ENCODE results near the gene NCOA3. TPM values are rescaled to one million over a fixed set of nuclear protein-coding genes. Genes with fewer than 3 reads are reported as not detected.

The NCOA3 gene
- total RNA-seq, 2 experiments from 2014 or later, result 59.9 to 65.4 TPM

DNA sequence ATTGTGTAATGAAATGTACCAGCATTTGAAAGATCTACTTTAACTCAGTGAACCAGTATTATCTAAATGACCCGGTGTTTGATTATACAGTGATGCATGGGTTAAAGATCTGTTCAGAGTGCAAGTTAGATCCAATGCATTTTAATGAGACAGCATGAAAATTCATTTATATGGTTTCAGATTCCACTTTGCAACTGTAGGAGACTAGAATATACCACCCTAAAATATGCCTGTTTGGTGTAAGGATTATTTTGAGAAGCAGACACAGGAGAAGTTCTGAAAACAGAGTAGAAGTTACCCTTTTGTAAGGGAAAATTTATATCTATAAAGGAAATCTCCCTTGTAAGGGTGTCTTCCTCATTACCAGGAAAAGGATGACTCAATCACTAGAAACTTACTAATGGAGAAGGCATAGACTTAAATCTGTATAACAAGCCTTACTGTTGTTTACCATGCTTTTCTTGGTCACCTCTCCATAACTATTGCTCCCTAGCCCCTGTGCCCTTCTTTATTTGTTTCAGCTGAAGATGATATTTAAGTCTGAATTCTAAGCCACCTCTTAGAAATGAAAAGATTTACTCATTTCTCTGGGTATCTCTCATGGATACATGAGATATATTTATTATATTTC is 105.4 kb downstream of the NCOA3 start:
- Histone ChIP-seq H3K9me3 (ENCODE audit: control insufficient read depth in 1 of 2, insufficient read depth in 1 of 2, low read length in 2 of 2) (no peaks in the 10 kb centered on the region), H3K27ac (ENCODE audit: low read depth in 1 of 2, low read length in 2 of 2) (no peak overlapping the region), H3K4me3 (ENCODE audit: low read length) (no peak overlapping the region), H3K4me1 (ENCODE audit: insufficient read depth, low read length) (peaks cover 41% of the 10 kb centered on the region), H3K27me3 (ENCODE audit: control insufficient read depth in 1 of 2, insufficient read depth in 2 of 2, low read length in 2 of 2) (no peaks in the 10 kb centered on the region), H3K36me3 (ENCODE audit: insufficient read depth, low read length) (peaks cover 4% of the 10 kb centered on the region)
- H3K4me1 Mint-ChIP-seq (ENCODE audit: low read depth), result peaks cover 80% of the 10 kb centered on the region
- peak overlapping the region; percentile 45 for H3K27ac Mint-ChIP-seq
- DNase-seq (peak in 2 of 14 experiments; percentile 11 to 33), ATAC-seq (ENCODE audit: poor library complexity) (no peak)
- ChIA-PET CTCF (no interaction called here), POLR2A (no interaction called here)
- no peaks in the 10 kb centered on the region for H3K9me3 Mint-ChIP-seq
- H3K4me3 Mint-ChIP-seq, result no peak overlapping the region
- intact Hi-C loops (cut with DNase I, micrococcal nuclease), result loop anchor here in 1 of 2 experiments (5.0 kb wide), 1 partner anchor 105 kb away; the partner anchor contains the start of gene NCOA3
- H3K36me3 Mint-ChIP-seq (ENCODE audit: low read depth), result peaks cover 11% of the 10 kb centered on the region
- TF ChIP-seq, protein P1, sequence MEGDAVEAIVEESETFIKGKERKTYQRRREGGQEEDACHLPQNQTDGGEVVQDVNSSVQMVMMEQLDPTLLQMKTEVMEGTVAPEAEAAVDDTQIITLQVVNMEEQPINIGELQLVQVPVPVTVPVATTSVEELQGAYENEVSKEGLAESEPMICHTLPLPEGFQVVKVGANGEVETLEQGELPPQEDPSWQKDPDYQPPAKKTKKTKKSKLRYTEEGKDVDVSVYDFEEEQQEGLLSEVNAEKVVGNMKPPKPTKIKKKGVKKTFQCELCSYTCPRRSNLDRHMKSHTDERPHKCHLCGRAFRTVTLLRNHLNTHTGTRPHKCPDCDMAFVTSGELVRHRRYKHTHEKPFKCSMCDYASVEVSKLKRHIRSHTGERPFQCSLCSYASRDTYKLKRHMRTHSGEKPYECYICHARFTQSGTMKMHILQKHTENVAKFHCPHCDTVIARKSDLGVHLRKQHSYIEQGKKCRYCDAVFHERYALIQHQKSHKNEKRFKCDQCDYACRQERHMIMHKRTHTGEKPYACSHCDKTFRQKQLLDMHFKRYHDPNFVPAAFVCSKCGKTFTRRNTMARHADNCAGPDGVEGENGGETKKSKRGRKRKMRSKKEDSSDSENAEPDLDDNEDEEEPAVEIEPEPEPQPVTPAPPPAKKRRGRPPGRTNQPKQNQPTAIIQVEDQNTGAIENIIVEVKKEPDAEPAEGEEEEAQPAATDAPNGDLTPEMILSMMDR (IDR thresholded peaks at IDR 0.05), result no peak
- no peaks in the 10 kb centered on the region for H3K27me3 Mint-ChIP-seq

DNA sequence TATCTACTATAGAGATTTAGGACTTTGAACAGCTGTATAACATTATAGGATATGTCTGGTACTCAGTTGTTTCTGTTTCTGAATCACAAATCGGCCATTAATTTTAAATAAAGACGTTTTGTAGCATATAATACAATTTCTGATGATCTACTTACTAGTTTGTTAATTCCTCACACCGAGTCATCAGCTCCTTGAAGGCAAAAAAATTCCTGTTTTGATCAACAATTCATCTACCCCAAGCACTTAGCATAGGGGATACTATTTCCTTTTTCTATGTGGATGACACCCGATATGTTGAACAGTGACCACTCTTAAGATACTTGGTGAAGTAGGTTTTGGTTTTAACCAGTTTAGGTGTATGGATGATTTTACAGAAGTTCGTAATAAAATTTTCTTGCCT is 107.3 kb downstream of the NCOA3 start:
- Histone ChIP-seq H3K27ac (ENCODE audit: low read depth in 1 of 2, low read length in 2 of 2) (no peak overlapping the region), H3K4me3 (ENCODE audit: low read length) (no peak overlapping the region), H3K36me3 (ENCODE audit: insufficient read depth, low read length) (no peaks in the 10 kb centered on the region), H3K9me3 (ENCODE audit: control insufficient read depth in 1 of 2, insufficient read depth in 1 of 2, low read length in 2 of 2) (no peaks in the 10 kb centered on the region), H3K27me3 (ENCODE audit: control insufficient read depth in 1 of 2, insufficient read depth in 2 of 2, low read length in 2 of 2) (no peaks in the 10 kb centered on the region), H3K4me1 (ENCODE audit: insufficient read depth, low read length) (peaks cover 35% of the 10 kb centered on the region)
- H3K27me3 Mint-ChIP-seq, result no peaks in the 10 kb centered on the region
- H3K4me1 Mint-ChIP-seq (ENCODE audit: low read depth), result peaks cover 72% of the 10 kb centered on the region
- DNase-seq (no peak), ATAC-seq (ENCODE audit: poor library complexity) (no peak)
- TF ChIP-seq, protein P1 (IDR thresholded peaks at IDR 0.05), result no peak
- H3K9me3 Mint-ChIP-seq, result no peaks in the 10 kb centered on the region
- H3K4me3 Mint-ChIP-seq, result no peak overlapping the region
- CTCF ChIA-PET, result interaction anchor here (1.1 to 4.2 kb wide), 4 partner anchors 9 to 336 kb away, joined by 3 to 22 read pairs (median 5); partner anchors contain the start of gene NCOA3
- intact Hi-C loops (cut with DNase I, micrococcal nuclease), result loop anchor here in 1 of 2 experiments (5.0 kb wide), 1 partner anchor 107 kb away; the partner anchor contains the start of gene NCOA3
- POLR2A ChIA-PET, result interaction anchor here (1.8 kb wide), 2 partner anchors 8 to 11 kb away, joined by 4 to 8 read pairs; no protein-coding TSS in a partner anchor
- H3K36me3 Mint-ChIP-seq (ENCODE audit: low read depth), result peaks cover 13% of the 10 kb centered on the region
- peak overlapping the region; percentile 70 for H3K27ac Mint-ChIP-seq

DNA sequence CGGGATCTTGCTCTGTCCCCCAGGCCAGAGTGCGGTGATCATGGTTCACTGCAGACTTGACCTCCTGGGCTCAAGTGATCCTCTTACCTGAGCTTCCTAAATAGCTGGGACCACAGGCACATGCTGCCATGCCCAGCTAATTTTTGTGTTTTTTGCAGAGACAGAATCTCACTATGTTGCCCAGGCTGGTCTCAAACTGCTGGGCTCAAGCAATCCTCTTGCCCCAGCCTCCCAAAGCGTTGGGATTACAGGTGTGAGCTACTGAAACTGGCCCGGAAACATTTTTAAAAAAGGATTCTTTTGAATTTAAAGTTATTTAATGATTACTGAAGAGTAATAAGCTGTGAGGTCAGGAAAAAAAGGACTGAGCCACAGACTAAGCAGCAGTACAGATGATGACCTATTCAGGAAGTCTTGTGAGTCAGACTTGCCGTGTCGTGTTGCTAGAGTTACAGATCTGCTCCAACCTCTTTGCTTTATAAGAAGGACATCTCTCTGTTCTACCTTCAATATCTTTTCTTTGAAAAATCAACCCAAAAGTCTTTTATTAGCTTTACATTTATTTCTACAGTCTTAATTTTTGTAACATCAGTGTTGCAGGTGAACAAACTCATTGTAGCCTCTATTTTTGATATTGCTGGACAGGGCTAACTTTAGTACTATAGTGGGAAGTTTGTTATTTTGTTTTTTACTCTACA is 108.7 kb downstream of the NCOA3 start:
- Histone ChIP-seq H3K27ac (ENCODE audit: low read depth in 1 of 2, low read length in 2 of 2) (peak overlapping the region; percentile 46 to 65), H3K4me3 (ENCODE audit: low read length) (no peak overlapping the region), H3K4me1 (ENCODE audit: insufficient read depth, low read length) (peaks cover 27% of the 10 kb centered on the region), H3K9me3 (ENCODE audit: control insufficient read depth in 1 of 2, insufficient read depth in 1 of 2, low read length in 2 of 2) (no peaks in the 10 kb centered on the region), H3K27me3 (ENCODE audit: control insufficient read depth in 1 of 2, insufficient read depth in 2 of 2, low read length in 2 of 2) (no peaks in the 10 kb centered on the region), H3K36me3 (ENCODE audit: insufficient read depth, low read length) (peaks cover 2% of the 10 kb centered on the region)
- DNase-seq (peak in 13 of 14 experiments; percentile 31 to 75 (median 46)), ATAC-seq (ENCODE audit: poor library complexity) (peak; percentile 89)
- intact Hi-C loops (cut with DNase I, micrococcal nuclease), result no loop called here
- Mint-ChIP-seq H3K9me3 (no peaks in the 10 kb centered on the region), H3K27me3 (no peaks in the 10 kb centered on the region), H3K4me1 (ENCODE audit: low read depth) (peaks cover 72% of the 10 kb centered on the region), H3K27ac (peak overlapping the region; percentile 81), H3K4me3 (peak overlapping the region; percentile 22), H3K36me3 (ENCODE audit: low read depth) (peaks cover 16% of the 10 kb centered on the region)
- ChIA-PET CTCF (interaction anchor here (1.1 to 4.2 kb wide), 8 partner anchors 10 to 226 kb away, joined by 3 to 22 read pairs (median 4); partner anchors contain the start of gene NCOA3), POLR2A (interaction anchor here (1.0 to 1.8 kb wide), 3 partner anchors 9 to 117 kb away, joined by 3 to 8 read pairs (median 4); no protein-coding TSS in a partner anchor)
- TF ChIP-seq, protein P1 (IDR thresholded peaks at IDR 0.05), result no peak

Measured in CD4-positive, alpha-beta T cell (primary cell).